Bronchial smooth muscle cell (primary cell): ENCODE data around the gene HBA1. TPM values are rescaled to one million over a fixed set of nuclear protein-coding genes. Genes with fewer than 3 reads are reported as not detected.

ENCODE experiments used
- total RNA-seq: library from RNA; depleted of rRNA; stranded (reverse); fragments of >200 nt; gene quantifications from 2 replicates; pipeline ENCODE4 v1.2.1, GENCODE V29; 2014

HBA1 gene
- not detected in 2 replicates for total RNA-seq

DNA sequence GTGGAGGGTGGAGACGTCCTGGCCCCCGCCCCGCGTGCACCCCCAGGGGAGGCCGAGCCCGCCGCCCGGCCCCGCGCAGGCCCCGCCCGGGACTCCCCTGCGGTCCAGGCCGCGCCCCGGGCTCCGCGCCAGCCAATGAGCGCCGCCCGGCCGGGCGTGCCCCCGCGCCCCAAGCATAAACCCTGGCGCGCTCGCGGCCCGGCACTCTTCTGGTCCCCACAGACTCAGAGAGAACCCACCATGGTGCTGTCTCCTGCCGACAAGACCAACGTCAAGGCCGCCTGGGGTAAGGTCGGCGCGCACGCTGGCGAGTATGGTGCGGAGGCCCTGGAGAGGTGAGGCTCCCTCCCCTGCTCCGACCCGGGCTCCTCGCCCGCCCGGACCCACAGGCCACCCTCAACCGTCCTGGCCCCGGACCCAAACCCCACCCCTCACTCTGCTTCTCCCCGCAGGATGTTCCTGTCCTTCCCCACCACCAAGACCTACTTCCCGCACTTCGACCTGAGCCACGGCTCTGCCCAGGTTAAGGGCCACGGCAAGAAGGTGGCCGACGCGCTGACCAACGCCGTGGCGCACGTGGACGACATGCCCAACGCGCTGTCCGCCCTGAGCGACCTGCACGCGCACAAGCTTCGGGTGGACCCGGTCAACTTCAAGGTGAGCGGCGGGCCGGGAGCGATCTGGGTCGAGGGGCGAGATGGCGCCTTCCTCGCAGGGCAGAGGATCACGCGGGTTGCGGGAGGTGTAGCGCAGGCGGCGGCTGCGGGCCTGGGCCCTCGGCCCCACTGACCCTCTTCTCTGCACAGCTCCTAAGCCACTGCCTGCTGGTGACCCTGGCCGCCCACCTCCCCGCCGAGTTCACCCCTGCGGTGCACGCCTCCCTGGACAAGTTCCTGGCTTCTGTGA lies at the start of gene HBA1:
Gene HBA1 (plus strand): TSS at position 204 of the 906 bp plus-strand sequence. CDS start 37 bp downstream, at position 241.

GRCh38 chr16:152141-153128 lies 24.0 kb upstream of the HBA1 start, which contains the start of gene HBZ:
Gene HBZ (plus strand): TSS chr16:152644. CDS start chr16:152910, 266 bp downstream.

DNA sequence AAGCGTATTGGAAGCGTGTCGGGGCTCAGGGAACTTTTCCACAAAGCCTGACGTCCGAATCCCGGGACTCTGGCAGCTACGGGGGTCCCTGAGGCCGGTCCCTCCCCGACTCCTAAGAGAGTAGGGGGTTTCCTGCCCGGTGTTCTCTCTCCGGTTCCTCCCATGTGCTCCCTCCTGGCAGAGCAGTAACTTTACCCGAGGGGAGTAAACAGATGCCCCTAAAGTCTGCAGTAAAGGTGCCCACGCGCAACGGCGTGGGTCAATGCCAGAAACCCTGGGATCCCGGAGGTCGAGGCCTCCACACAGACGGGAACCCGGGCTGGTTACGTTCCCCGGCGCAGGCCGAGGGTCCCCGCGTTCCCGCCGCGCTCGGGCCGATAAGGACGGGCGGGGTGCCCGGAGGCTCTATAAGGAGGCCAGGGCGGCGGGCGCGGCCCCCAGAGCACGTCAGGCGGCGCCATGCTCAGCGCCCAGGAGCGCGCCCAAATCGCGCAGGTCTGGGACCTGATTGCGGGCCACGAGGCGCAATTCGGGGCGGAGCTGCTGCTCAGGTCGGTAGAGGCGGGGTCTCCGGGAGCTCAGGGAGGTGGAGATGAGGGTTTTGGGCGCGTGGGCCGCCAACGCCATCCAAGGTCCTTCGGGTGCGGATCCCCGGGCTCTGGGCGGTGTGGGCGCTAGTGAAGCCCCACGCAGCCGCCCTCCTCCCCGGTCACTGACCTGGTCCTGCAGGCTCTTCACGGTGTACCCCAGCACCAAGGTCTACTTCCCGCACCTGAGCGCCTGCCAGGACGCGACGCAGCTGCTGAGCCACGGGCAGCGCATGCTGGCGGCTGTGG lies 10.7 kb upstream of the HBA1 start, which contains the start of gene HBM:
Gene HBM (plus strand): TSS at position 440 of the 836 bp plus-strand sequence. CDS start 20 bp downstream, at position 460.

DNA sequence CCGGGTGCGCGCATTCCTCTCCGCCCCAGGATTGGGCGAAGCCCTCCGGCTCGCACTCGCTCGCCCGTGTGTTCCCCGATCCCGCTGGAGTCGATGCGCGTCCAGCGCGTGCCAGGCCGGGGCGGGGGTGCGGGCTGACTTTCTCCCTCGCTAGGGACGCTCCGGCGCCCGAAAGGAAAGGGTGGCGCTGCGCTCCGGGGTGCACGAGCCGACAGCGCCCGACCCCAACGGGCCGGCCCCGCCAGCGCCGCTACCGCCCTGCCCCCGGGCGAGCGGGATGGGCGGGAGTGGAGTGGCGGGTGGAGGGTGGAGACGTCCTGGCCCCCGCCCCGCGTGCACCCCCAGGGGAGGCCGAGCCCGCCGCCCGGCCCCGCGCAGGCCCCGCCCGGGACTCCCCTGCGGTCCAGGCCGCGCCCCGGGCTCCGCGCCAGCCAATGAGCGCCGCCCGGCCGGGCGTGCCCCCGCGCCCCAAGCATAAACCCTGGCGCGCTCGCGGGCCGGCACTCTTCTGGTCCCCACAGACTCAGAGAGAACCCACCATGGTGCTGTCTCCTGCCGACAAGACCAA lies 4.0 kb upstream of the HBA1 start, which contains the start of gene HBA2:
Gene HBA2 (plus strand): TSS at position 503 of the 568 bp plus-strand sequence. CDS start 37 bp downstream, at position 540.

DNA sequence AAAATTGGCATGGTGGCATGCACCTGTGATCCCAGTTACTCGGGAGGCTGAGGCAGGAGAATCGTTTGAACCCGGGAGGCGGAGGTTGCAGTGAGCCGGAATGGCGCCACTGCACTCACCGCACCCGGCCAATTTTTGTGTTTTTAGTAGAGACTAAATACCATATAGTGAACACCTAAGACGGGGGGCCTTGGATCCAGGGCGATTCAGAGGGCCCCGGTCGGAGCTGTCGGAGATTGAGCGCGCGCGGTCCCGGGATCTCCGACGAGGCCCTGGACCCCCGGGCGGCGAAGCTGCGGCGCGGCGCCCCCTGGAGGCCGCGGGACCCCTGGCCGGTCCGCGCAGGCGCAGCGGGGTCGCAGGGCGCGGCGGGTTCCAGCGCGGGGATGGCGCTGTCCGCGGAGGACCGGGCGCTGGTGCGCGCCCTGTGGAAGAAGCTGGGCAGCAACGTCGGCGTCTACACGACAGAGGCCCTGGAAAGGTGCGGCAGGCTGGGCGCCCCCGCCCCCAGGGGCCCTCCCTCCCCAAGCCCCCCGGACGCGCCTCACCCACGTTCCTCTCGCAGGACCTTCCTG lies 3.7 kb downstream of the HBA1 start, which contains the start of gene HBQ1:
Gene HBQ1 (plus strand): TSS at position 359 of the 575 bp plus-strand sequence. CDS start 28 bp downstream, at position 387.

Other genes with a start within 250 kb of the HBA1 start
- gene POLR3K, start 123.1 kb upstream of the HBA1 start, total RNA-seq: 2.7 TPM in 2 replicates
- gene SNRNP25, start 122.9 kb upstream of the HBA1 start, total RNA-seq: 38.6 and 42.2 TPM in 2 replicates
- 32.3 and 46.5 TPM in 2 replicates for gene RHBDF1, start 104.0 kb upstream of the HBA1 start, total RNA-seq
- gene MPG, start 98.5 kb upstream of the HBA1 start, total RNA-seq: 125 and 225 TPM in 2 replicates
- 6.5 and 11.0 TPM in 2 replicates for gene NPRL3, start 38.0 kb upstream of the HBA1 start, total RNA-seq
- gene HBZ, start 24.0 kb upstream of the HBA1 start, total RNA-seq: not detected in 2 replicates
- gene HBM, start 10.7 kb upstream of the HBA1 start, total RNA-seq: not detected in 2 replicates
- gene HBA2, start 3.8 kb upstream of the HBA1 start, total RNA-seq: not detected in 2 replicates
- not detected in 2 replicates for gene HBQ1, start 3.8 kb downstream of the HBA1 start, total RNA-seq
- gene LUC7L, start 52.8 kb downstream of the HBA1 start, total RNA-seq: 23.3 and 28.8 TPM in 2 replicates
- 31.5 and 39.1 TPM in 2 replicates for gene FAM234A, start 58.1 kb downstream of the HBA1 start, total RNA-seq
- 1.4 and 7.2 TPM in 2 replicates for gene RGS11, start 99.3 kb downstream of the HBA1 start, total RNA-seq
- gene ARHGDIG, start 103.9 kb downstream of the HBA1 start, total RNA-seq: 0.77 and 0.79 TPM in 2 replicates
- under 0.01 and 0.17 TPM in 2 replicates for gene PDIA2, start 106.5 kb downstream of the HBA1 start, total RNA-seq
- gene AXIN1, start 176.0 kb downstream of the HBA1 start, total RNA-seq: 14.2 and 17.5 TPM in 2 replicates
- gene MRPL28, start 193.9 kb downstream of the HBA1 start, total RNA-seq: 58.6 and 85.7 TPM in 2 replicates
- 73.8 and 99.2 TPM in 2 replicates for gene PGAP6, start 205.3 kb downstream of the HBA1 start, total RNA-seq
- gene NME4, start 220.5 kb downstream of the HBA1 start, total RNA-seq: 47.2 and 78.2 TPM in 2 replicates
- 3.7 and 11.8 TPM in 2 replicates for gene DECR2, start 225.2 kb downstream of the HBA1 start, total RNA-seq
- 17.5 and 18.0 TPM in 2 replicates for gene RAB11FIP3, start 249.0 kb downstream of the HBA1 start, total RNA-seq